K562 (cell line): Measurements from ENCODE around the gene SOX8. TPM values are rescaled to one million over a fixed set of nuclear protein-coding genes. Genes with fewer than 3 reads are reported as not detected.

ENCODE experiments used
- ATAC-seq: fragments of 200-7000 bp; cut with Tn5 transposase; 3 replicates; pipeline ENCODE4 v1.9.1; 2020; ENCODE audit warnings: moderate library complexity
- BruUV-seq: library from RNA; stranded (reverse); fragments of 400-500 nt; replicated peaks from 2 replicates; lab custom pipeline; 2021; lab: Mats Ljungman, UMichigan
- CTCF ChIA-PET: fragments of 300-600 bp; formaldehyde crosslinking; extraction: SDS; loops from one replicate; lab custom pipeline; 2021; ENCODE audit warnings: low intra/inter-chr PET ratio; lab: Yijun Ruan, JAX
- POLR2A ChIA-PET: fragments of 300-600, 350-650 bp; sonication (Branson Sonifier 250); formaldehyde crosslinking; extraction: SDS; loops from one replicate; lab custom pipeline; 2021; ENCODE audit warnings: antibody characterized with exemption, inconsistent platforms; lab: Yijun Ruan, JAX
- DNase-seq, 4 experiments: peaks; one replicate each; pipeline versions ENCODE4 v3.0.0 to v3.0.0-alpha.2; 2011 to 2018; ENCODE audit warnings: low spot score in 3 of 4, mixed read lengths in 3 of 4; ENCODE audit errors: extremely low read depth in 1 of 4
- FAIRE-seq: peaks from 2 replicates; lab custom pipeline; 2011; peaks lifted over from hg19 to GRCh38; lab: Jason Lieb, UNC
- H2AFZ ChIP-seq: 2 replicates; pipeline ENCODE4 v1.6.0; 2011; ENCODE audit warnings: low read depth, low read length, control low read depth, inconsistent platforms
- H3K27ac ChIP-seq: fragments of 200-600 bp; 3 replicates; pipeline ENCODE4 v1.8.0; 2011; ENCODE audit warnings: low read depth, mild to moderate bottlenecking, control low read depth, inconsistent platforms, low read length, moderate library complexity, mixed read lengths; ENCODE audit errors: extremely low read depth
- H3K27me3 ChIP-seq, 2 experiments: fragments of 300-600 bp in 1 of 2; 2 replicates in 1 of 2; 3 replicates in 1 of 2; pipeline versions ENCODE4 v1.6.0 to v1.8.0; 2011; ENCODE audit warnings: inconsistent platforms in 2 of 2, low read length in 2 of 2, mild to moderate bottlenecking in 1 of 2, mixed read lengths in 1 of 2, moderate library complexity in 1 of 2; ENCODE audit not compliant: control insufficient read depth in 2 of 2, insufficient read depth in 2 of 2
- H3K36me3 ChIP-seq: fragments of 300-600 bp; 3 replicates; pipeline ENCODE4 v1.8.0; 2011; ENCODE audit warnings: mild to moderate bottlenecking, low read length, inconsistent platforms; ENCODE audit not compliant: control insufficient read depth, insufficient read depth
- H3K4me1 ChIP-seq, 2 experiments: fragments of 200-600 bp in 1 of 2; replicated peaks in 1 of 2; 2 replicates in 1 of 2; 3 replicates in 1 of 2; pipeline versions ENCODE4 v1.5.1 to v1.8.0; 2011; ENCODE audit warnings: inconsistent platforms in 2 of 2, low read length in 2 of 2, mild to moderate bottlenecking in 1 of 2, mixed read lengths in 1 of 2, moderate library complexity in 1 of 2; ENCODE audit not compliant: control insufficient read depth in 2 of 2, insufficient read depth in 2 of 2
- H3K4me2 ChIP-seq: 2 replicates; pipeline ENCODE4 v1.6.1; 2011; ENCODE audit warnings: low read length, control low read depth, inconsistent platforms, mixed read lengths; ENCODE audit not compliant: insufficient read depth
- H3K4me3 ChIP-seq: fragments of 200-600 bp; sonication (generic), shearing (Covaris generic); 2 replicates; pipeline ENCODE4 v1.5.1; 2016; ENCODE audit warnings: control low read depth, inconsistent platforms
- H3K79me2 ChIP-seq: fragments of 200-600 bp; 3 replicates; pipeline ENCODE4 v1.8.0; 2011; ENCODE audit warnings: low read length, inconsistent platforms; ENCODE audit not compliant: control insufficient read depth, insufficient read depth
- H3K9ac ChIP-seq, 2 experiments: 2 replicates each; pipeline versions ENCODE4 v1.6.0 to v1.6.1; 2011; ENCODE audit warnings: low read depth in 2 of 2, low read length in 2 of 2, control low read depth in 1 of 2, inconsistent platforms in 1 of 2, mild to moderate bottlenecking in 1 of 2, mixed read lengths in 1 of 2; ENCODE audit not compliant: insufficient read depth in 1 of 2
- H3K9me1 ChIP-seq: one replicate; pipeline ENCODE4 v1.6.0; 2011; ENCODE audit warnings: inconsistent platforms, mild to moderate bottlenecking, low read length, moderate library complexity; ENCODE audit not compliant: control insufficient read depth, insufficient read depth
- H3K9me3 ChIP-seq: replicated peaks from 2 replicates; pipeline ENCODE4 v1.5.1; 2011; ENCODE audit warnings: low read depth, low read length, inconsistent platforms; ENCODE audit not compliant: control insufficient read depth, insufficient read depth
- H4K20me1 ChIP-seq: replicated peaks from 2 replicates; pipeline ENCODE4 v1.6.1; 2011; ENCODE audit warnings: low read length, inconsistent platforms, mixed read lengths; ENCODE audit not compliant: control insufficient read depth, insufficient read depth
- CREB3L1 ChIP-seq: fragments of 450-650 bp; IDR thresholded peaks from 2 replicates; pipeline ENCODE4 v1.6.1; 2014; ENCODE audit warnings: low read depth, mild to moderate bottlenecking, moderate library complexity, borderline replicate concordance
- ERF ChIP-seq: fragments of 450-650 bp; formaldehyde crosslinking; IDR thresholded peaks from 2 replicates; pipeline ENCODE4 v1.4.0; 2020; ENCODE audit warnings: mild to moderate bottlenecking, mixed read lengths
- TFAP4 ChIP-seq: sonication (generic); formaldehyde crosslinking; IDR thresholded peaks from 2 replicates; pipeline ENCODE4 v1.8.0; 2022; ENCODE audit warnings: missing genetic modification reagents, mild to moderate bottlenecking, moderate library complexity, borderline replicate concordance
- WGBS: fragments of 100-300 bp; shearing (Covaris generic); methylation state at CpG from one replicate; pipeline ENCODE4 v1.1.6; 2016; ENCODE audit warnings: low coverage, mixed read lengths; ENCODE audit not compliant: insufficient coverage; ENCODE audit errors: missing lambda C conversion rate; 5-methylcytosine and 5-hydroxymethylcytosine counted together
- in situ Hi-C: fragments of 300-500 bp; cut with MboI; formaldehyde crosslinking; loops from 4 replicates; pipeline ENCODE4 v1.15.0; 2018; ENCODE audit warnings: inconsistent platforms, mixed read lengths
- intact Hi-C: fragments of 100-400 bp; cut with micrococcal nuclease; formaldehyde crosslinking; loops from 2 replicates; pipeline ENCODE4 v1.14.2; 2022
- polyA plus RNA-seq, 8 experiments: library from polyadenylated mRNA; depleted of rRNA in 4 of 8; stranded (reverse) in 5 of 8; unstranded in 3 of 8; fragments of >200 nt; fragmentation: Nextera tagmentation in 2 of 8; fragmentation: Illumina TruSeq in 1 of 8; extraction: Ambion mirVana in 2 of 8; extraction: Trizol in 1 of 8; gene quantifications; 2 replicates each; pipeline versions ENCODE4 v1.2.1 to v1.2.3, GENCODE V29; 2011 to 2014; ENCODE audit warnings: inconsistent platforms in 1 of 8, missing spikeins in 1 of 8
- total RNA-seq, 7 experiments: library from RNA; depleted of rRNA in 6 of 7; stranded (reverse); fragments of >200 nt in 6 of 7; fragmentation: Illumina TruSeq in 2 of 7; extraction: Trizol in 2 of 7; gene quantifications; 2 replicates each; pipeline versions ENCODE4 v1.2.1 to v1.2.3, GENCODE V29; 2011 to 2021; ENCODE audit warnings: low replicate concordance in 1 of 7

SOX8 gene
- total and polyA plus RNA-seq, 9 of the 15 experiments (the other 6 are each of a cell fraction or from before 2014, with no cell fraction given), result 0.07 to 0.15 (median 0.15) TPM; not detected in 6

DNA sequence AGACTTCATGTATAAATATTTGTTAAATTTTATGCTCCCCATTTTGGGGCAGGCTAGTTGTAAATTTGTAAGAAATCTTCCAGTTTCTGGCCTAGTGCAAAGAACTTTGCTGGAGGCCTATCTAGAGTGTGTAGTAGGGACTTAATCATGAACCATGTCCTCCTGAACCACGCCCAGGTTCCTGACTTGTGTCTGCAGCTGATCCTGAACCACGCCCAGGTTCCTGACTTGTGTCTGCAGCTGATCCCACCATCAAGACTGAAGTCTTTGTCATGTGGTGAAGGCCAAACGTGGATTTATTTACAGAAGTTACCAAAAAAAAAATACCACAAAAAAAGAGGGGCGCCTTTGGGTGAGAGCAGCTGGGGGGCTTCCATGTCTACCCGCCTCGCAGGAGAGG lies 43.8 kb upstream of the SOX8 start:
- Histone ChIP-seq H3K4me1 (peaks cover 0 to 13% of the 10 kb centered on the region in 2 experiments; a peak in 1 of 5 replicates), H3K9ac (no peak overlapping the region), H3K27ac (no peak overlapping the region), H3K9me1 (no peaks in the 10 kb centered on the region), H3K36me3 (no peaks in the 10 kb centered on the region), H3K4me3 (no peak overlapping the region), H2AFZ (no peak overlapping the region), H4K20me1 (peaks cover 18% of the 10 kb centered on the region), H3K4me2 (no peak overlapping the region), H3K9me3 (no peaks in the 10 kb centered on the region), H3K79me2 (no peaks in the 10 kb centered on the region), H3K27me3 (peaks cover 72 to 80% of the 10 kb centered on the region in 2 experiments)
- DNase-seq (peak in 3 of 4 experiments; percentile 44 to 51 (median 44)), FAIRE-seq (no peak), ATAC-seq (peak; percentile 72)
- POLR2A ChIA-PET, result interaction anchor here (0.5 to 1.5 kb wide), 2 partner anchors 13 to 56 kb away, joined by 3 to 4 read pairs; no protein-coding TSS in a partner anchor
- in situ Hi-C loops (no loop called here), intact Hi-C loops (no loop called here)
- TF ChIP-seq CREB3L1, result peak; percentile 26; the same call in 1 of the 2 replicates
- no peak for TF ChIP-seq ERF (CRISPR knock-in tag)
- peak; percentile 65; the same call in 1 of the 2 replicates for TF ChIP-seq TFAP4 (CRISPR knock-in tag)
- BruUV-seq, result no TSS peak
- WGBS, result 6% methylated on average over 4 of the region's 6 CpGs
- CTCF ChIA-PET, result no interaction called here
